ENCODE results near the gene PRR5.

DNA sequence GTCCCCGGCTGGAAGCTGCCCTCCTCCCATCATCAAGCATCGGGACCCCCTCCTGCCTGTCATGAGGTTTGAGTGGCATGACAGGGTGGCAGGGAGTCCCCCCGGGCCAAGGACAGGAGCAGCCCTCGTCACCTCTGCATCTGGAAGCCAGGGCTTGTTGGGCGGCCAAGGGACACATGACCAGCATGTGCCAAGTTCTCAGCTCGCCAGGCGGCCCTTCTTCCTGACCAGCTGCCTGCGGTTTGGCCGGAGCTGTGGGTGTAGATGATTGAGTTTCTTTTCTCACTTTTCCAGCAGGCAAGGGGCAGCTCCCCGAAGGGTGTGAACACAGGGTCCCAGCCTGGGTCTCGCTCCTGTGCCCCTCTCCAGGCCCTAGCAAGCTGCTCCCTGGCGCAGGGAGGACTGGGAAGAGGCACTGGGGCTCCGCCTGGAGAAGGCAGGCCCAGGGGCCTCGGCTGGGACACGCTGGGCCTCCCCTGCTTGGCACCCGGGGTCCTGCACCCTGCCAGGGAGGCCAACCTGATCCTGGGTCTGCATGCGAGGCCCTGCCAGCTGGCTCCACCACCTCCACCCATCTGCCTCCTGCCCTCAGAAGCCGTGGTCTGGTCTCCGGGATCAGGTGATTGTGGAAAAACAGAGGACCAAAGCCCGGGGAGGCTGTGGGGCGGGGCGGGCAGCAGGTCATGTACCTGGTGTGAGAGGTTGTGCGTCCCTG is 63.7 kb downstream of the PRR5 start:
- TF ChIP-seq, protein P1, sequence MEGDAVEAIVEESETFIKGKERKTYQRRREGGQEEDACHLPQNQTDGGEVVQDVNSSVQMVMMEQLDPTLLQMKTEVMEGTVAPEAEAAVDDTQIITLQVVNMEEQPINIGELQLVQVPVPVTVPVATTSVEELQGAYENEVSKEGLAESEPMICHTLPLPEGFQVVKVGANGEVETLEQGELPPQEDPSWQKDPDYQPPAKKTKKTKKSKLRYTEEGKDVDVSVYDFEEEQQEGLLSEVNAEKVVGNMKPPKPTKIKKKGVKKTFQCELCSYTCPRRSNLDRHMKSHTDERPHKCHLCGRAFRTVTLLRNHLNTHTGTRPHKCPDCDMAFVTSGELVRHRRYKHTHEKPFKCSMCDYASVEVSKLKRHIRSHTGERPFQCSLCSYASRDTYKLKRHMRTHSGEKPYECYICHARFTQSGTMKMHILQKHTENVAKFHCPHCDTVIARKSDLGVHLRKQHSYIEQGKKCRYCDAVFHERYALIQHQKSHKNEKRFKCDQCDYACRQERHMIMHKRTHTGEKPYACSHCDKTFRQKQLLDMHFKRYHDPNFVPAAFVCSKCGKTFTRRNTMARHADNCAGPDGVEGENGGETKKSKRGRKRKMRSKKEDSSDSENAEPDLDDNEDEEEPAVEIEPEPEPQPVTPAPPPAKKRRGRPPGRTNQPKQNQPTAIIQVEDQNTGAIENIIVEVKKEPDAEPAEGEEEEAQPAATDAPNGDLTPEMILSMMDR (IDR thresholded peaks at IDR 0.05) = no peak
- TF ChIP-seq POLR2A (IDR thresholded peaks at IDR 0.05) (no peak), EP300 (IDR thresholded peaks at IDR 0.05) (no peak), POLR2AphosphoS5 (IDR thresholded peaks at IDR 0.05) (no peak)
